Heart left ventricle (tissue), 16 donors: Measurements from ENCODE around the gene LAPTM5. TPM values are rescaled to one million over a fixed set of nuclear protein-coding genes. Genes with fewer than 3 reads are reported as not detected.

Experiments used
- ATAC-seq, 4 donors: fragments of 200-7000 bp; cut with Tn5 transposase; one replicate each; pipeline ENCODE4 v1.9.1; 2020 to 2022; ENCODE audit warnings: moderate library complexity in 4 of 4, mild to moderate bottlenecking in 3 of 4, moderate number of reproducible peaks in 1 of 4
- DNase-seq, 5 donors: peaks; one replicate each; pipeline ENCODE4 v3.0.0-alpha.2; 2020
- H3K27ac ChIP-seq, 12 donors: fragments of 200-600 bp; sonication (generic) in 4 of 12; one replicate each; pipeline versions ENCODE4 v1.5.0 to v1.8.0; 2016 to 2022; ENCODE audit warnings: mild to moderate bottlenecking in 2 of 12
- H3K27me3 ChIP-seq, 9 donors: fragments of 200-600 bp; sonication (generic) in 2 of 9; one replicate each; pipeline versions ENCODE4 v1.5.1 to v1.8.0; 2016 to 2022; ENCODE audit warnings: mild to moderate bottlenecking in 3 of 9
- H3K36me3 ChIP-seq, 9 donors: fragments of 200-600 bp; sonication (generic) in 2 of 9; one replicate each; pipeline versions ENCODE4 v1.5.0 to v1.8.0; 2018 to 2022; ENCODE audit warnings: mild to moderate bottlenecking in 2 of 9
- H3K4me1 ChIP-seq, 12 donors: fragments of 200-600 bp; sonication (generic) in 4 of 12; one replicate each; pipeline versions ENCODE4 v1.5.0 to v1.8.0; 2016 to 2022; ENCODE audit warnings: mild to moderate bottlenecking in 3 of 12
- H3K4me3 ChIP-seq, 12 donors: fragments of 200-600 bp; sonication (generic) in 4 of 12; one replicate each; pipeline versions ENCODE4 v1.5.0 to v1.8.0; 2017 to 2022; ENCODE audit warnings: mild to moderate bottlenecking in 9 of 12, moderate library complexity in 4 of 12
- H3K9me3 ChIP-seq, 12 donors: fragments of 200-600 bp; sonication (generic) in 4 of 12; one replicate each; pipeline versions ENCODE4 v1.5.0 to v1.8.0; 2016 to 2022; ENCODE audit warnings: mild to moderate bottlenecking in 1 of 12
- CTCF ChIP-seq, 12 donors: fragments of 200-600 bp; sonication (generic) in 4 of 12; IDR thresholded peaks; one replicate each; pipeline versions ENCODE4 v1.5.0 to v1.8.0; 2018 to 2022; ENCODE audit warnings: antibody characterized with exemption in 12 of 12, mild to moderate bottlenecking in 5 of 12
- POLR2A ChIP-seq, 2 donors: fragments of 450-650 bp; IDR thresholded peaks; one replicate each; pipeline ENCODE4 v1.6.1; 2017; ENCODE audit warnings: antibody characterized with exemption in 2 of 2, mild to moderate bottlenecking in 2 of 2, moderate library complexity in 2 of 2
- WGBS, 4 donors: extraction: QIAGEN DNeasy Blood & Tissue Kit in 2 of 4; methylation state at CpG; one replicate each; pipeline versions ENCODE4 v1.1.5 to v1.1.7; 2013 to 2018; 5-methylcytosine and 5-hydroxymethylcytosine counted together
- intact Hi-C, 10 donors: fragments of 100-400 bp; cut with DNase I; formaldehyde crosslinking; loops; one replicate each; pipeline versions ENCODE4 v1.11.1 to v1.14.2; 2022
- polyA plus RNA-seq, 2 donors: library from polyadenylated mRNA; stranded (reverse); fragments of 200-250 nt; gene quantifications; one replicate each; pipeline ENCODE4 v1.2.3, GENCODE V29; 2013
- total RNA-seq, 9 donors: library from RNA; depleted of rRNA in 2 of 9; stranded (reverse); fragments of >200 nt in 2 of 9; fragmentation: NEBNext Ultra II Directional in 3 of 9; extraction: Animal tissue kit (Norgen Biotek cat#: 25700) in 3 of 9; gene quantifications; one replicate each; pipeline versions ENCODE4 v1.1.0 to v1.2.4, GENCODE V29; 2016 to 2023
- donor health status: ischemic (EF 13 %, LVEDD 7.1; RV severe dilation, severe dysfunction).
- donor health status: healthy with polysubstance abuse.
- donor health status: DM: no; HTN: yes; CAD: no.
- donor health status: DM: no; HTN: no; CAD: no.
- donor health status: ischemic (EF 25% LVEDD 6.9; RV normal size, moderate dysfunction).
- donor health status: ischemic (EF 25% LVEDD 5.7; RV mildly dilated, moderate dysfunction).
- donor health status: healthy.
- donor health status: DM: yes; HTN: yes; CAD: no.
- donor health status: ischemic (EF 35%, LVEDD 5.7; RV mildly dilated, moderate dysfunction).
- donor health status: nonischemic (EF 11% LVEDD 7.7; RV severe dilation, severe dysfunction).
- donor health status: DM: yes; HTN: yes; CAD: no.
- donor health status: PGD.
- donor health status: ischemic (EF 29% LVEDD 5.4; RV normal size, mild dysfunction).
- donor health status: nonischemic (EF 23%, LVEDD 6.1; RV moderate dilation, normal function).

The LAPTM5 gene
- total and polyA plus RNA-seq, 11 donors = 6.9 to 260 (median 14.3) TPM

GRCh38 chr1:30692201-30692947 is 65.2 kb downstream of the LAPTM5 start:
- no peaks in the 10 kb centered on the region for H3K36me3 ChIP-seq
- ATAC-seq (no peak), DNase-seq (peak in 1 of 5 donors; percentile 28)
- H3K4me1 ChIP-seq = no peaks in the 10 kb centered on the region
- intact Hi-C loops = no loop called here
- WGBS, 4 donors = 59 to 65% (median 61%) methylated on average over 7 of the region's 7 CpGs
- H3K27ac ChIP-seq = no peak overlapping the region
- no peaks in the 10 kb centered on the region for H3K9me3 ChIP-seq
- peaks cover 0 to 31% (median 3%) of the 10 kb centered on the region in 9 donors for H3K27me3 ChIP-seq
- H3K4me3 ChIP-seq = no peak overlapping the region
- TF ChIP-seq POLR2A (IDR thresholded peaks at IDR 0.05) (no peak), CTCF (IDR thresholded peaks at IDR 0.05) (no peak)

GRCh38 chr1:30691480-30691879 is 66.1 kb downstream of the LAPTM5 start:
- Histone ChIP-seq H3K4me3 (no peak overlapping the region), H3K27ac (no peak overlapping the region), H3K36me3 (no peaks in the 10 kb centered on the region), H3K27me3 (peaks cover 0 to 37% (median 3%) of the 10 kb centered on the region in 9 donors), H3K4me1 (no peaks in the 10 kb centered on the region), H3K9me3 (no peaks in the 10 kb centered on the region)
- TF ChIP-seq CTCF (IDR thresholded peaks at IDR 0.05) (no peak), POLR2A (IDR thresholded peaks at IDR 0.05) (no peak)
- intact Hi-C loops = no loop called here
- ATAC-seq (no peak), DNase-seq (peak in 1 of 5 donors; percentile 24)
- 42 to 64% (median 59%) methylated on average over 5 of the region's 5 CpGs for WGBS, 4 donors

- no peaks in the 10 kb centered on the region for H3K9me3 ChIP-seq
- H3K4me1 ChIP-seq = peaks cover 0 to 7% (median 0%) of the 10 kb centered on the region in 12 donors
- H3K4me3 ChIP-seq = no peak overlapping the region
- peaks cover under 1 to 46% (median 11%) of the 10 kb centered on the region in 9 donors for H3K27me3 ChIP-seq
- H3K27ac ChIP-seq = no peak overlapping the region
- TF ChIP-seq POLR2A (IDR thresholded peaks at IDR 0.05) (no peak), CTCF (IDR thresholded peaks at IDR 0.05) (no peak)
- ATAC-seq (no peak), DNase-seq (peak in 1 of 5 donors; percentile 1)
- intact Hi-C loops = no loop called here
- 45 to 62% (median 48%) methylated on average over 7 of the region's 7 CpGs for WGBS, 4 donors
- H3K36me3 ChIP-seq = no peaks in the 10 kb centered on the region
Measured at GRCh38 chr1:30689901-30690645, 67.5 kb downstream of the LAPTM5 start.
